GM13976 (cell line): ENCODE results near the gene PARN.
"Not testable (repeated sequence)": the region's sequence is repeated elsewhere in the genome, so short reads cannot be mapped to it uniquely, and the experiment has no call there.

Experiments used
- DNase-seq: peaks from one replicate; pipeline ENCODE4 v3.0.0; 2012; ENCODE audit warnings: low spot score
- in situ Hi-C: fragments of 300-500 bp; cut with MboI; formaldehyde crosslinking; loops from one replicate; pipeline ENCODE4 v1.12.0; 2022; ENCODE audit warnings: low sequenced_read_pairs, mixed read lengths, inconsistent platforms; ENCODE audit not compliant: unreplicated experiment
- TF ChIP-seq, protein P1 (sequence below): IDR thresholded peaks from 2 replicates; pipeline ENCODE4 v1.5.1; 2012; ENCODE audit warnings: borderline replicate concordance, mild to moderate bottlenecking; ENCODE audit not compliant: insufficient read depth; ENCODE audit errors: extremely low read depth, missing control alignments, control extremely low read depth

The PARN gene

DNA sequence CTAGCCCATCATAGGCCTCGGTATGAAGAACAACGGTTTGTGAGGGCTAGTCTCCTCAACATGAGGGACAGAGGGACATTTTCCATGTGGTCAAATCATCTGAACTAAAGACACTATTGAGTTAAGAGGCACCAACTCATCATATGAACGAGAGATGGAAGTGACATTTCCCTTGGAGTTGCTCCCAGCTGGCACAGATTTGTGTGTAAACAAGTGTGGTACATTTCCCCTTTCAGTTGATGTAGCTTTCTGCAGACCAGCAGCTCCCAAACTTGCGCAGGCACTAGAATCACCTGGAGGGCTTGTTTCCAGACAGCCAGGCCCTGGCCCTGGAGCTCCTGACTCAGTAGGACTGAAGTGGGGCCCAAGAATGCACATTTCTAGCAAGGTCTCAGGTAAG is 205.5 kb downstream of the PARN start:
- TF ChIP-seq, protein P1, sequence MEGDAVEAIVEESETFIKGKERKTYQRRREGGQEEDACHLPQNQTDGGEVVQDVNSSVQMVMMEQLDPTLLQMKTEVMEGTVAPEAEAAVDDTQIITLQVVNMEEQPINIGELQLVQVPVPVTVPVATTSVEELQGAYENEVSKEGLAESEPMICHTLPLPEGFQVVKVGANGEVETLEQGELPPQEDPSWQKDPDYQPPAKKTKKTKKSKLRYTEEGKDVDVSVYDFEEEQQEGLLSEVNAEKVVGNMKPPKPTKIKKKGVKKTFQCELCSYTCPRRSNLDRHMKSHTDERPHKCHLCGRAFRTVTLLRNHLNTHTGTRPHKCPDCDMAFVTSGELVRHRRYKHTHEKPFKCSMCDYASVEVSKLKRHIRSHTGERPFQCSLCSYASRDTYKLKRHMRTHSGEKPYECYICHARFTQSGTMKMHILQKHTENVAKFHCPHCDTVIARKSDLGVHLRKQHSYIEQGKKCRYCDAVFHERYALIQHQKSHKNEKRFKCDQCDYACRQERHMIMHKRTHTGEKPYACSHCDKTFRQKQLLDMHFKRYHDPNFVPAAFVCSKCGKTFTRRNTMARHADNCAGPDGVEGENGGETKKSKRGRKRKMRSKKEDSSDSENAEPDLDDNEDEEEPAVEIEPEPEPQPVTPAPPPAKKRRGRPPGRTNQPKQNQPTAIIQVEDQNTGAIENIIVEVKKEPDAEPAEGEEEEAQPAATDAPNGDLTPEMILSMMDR = no peak
- in situ Hi-C loops = loop anchor here (25.0 kb wide), 1 partner anchor 88 kb away; no protein-coding TSS in a partner anchor

DNA sequence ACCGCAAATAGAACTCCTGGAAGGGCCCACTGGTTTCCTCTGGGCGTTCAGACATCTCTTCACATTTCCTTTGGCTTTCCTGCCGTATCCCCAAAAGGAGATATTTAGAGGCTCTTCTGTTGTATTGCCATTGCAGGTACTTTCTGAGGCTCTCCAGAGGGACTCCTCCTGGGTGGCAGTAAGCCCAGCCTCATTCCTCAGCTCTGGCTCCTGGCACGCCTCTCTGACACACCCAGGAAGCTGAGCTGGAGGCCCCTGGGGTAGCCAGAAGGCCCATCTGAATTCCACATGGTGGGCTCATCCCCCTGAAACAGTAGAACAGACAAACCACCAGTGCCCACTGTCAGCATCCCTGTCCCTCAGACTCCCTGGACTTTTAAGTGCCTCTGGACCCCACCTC is 206.7 kb downstream of the PARN start:
- in situ Hi-C loops = loop anchor here (25.0 kb wide), 1 partner anchor 89 kb away; no protein-coding TSS in a partner anchor
- DNase-seq = no peak

More for the DNA sequence above, 205.5 kb downstream of the PARN start:
- DNase-seq = no peak

DNA sequence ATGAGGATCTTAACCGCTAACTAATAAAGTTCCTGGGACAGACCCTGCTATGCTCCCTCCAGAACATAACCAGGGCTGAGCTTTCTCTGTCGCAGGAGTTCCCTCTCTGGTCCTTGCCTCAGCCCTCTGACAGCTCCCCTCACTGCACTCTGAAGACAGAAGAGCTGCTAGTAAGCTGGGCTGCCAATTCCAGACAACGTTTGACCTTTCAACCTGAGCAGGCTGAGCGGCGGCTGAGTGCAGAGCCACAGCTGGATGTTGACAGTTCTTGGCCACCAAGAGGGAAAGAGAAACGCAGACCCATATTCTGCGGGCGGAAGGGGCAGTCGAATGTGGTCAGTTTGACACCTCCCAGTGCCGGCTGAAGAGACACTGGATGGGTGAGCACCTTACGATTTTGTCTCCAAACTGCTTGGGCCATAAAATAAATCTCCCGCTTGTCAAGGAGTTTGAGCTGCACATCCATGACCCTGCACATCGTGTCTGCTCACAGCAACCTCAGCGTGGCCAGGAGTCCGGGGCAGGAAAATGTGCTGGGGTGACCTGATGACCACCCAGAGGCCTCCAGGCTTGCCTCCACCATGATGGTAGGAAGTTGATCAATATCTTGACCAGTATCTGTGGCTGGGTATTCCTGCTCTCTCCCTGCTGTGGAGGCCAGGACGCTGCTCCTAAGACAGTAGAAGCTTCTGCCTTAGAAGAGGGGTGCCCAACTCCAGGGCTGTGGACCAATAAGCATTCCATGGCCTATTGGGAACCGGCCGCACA is 209.2 kb downstream of the PARN start:
- TF ChIP-seq, protein P1 = no peak
- DNase-seq = no peak
- in situ Hi-C loops = loop anchor here (25.0 kb wide), 1 partner anchor 91 kb away; no protein-coding TSS in a partner anchor

More for the DNA sequence above, 206.7 kb downstream of the PARN start:
- TF ChIP-seq, protein P1 = no peak

DNA sequence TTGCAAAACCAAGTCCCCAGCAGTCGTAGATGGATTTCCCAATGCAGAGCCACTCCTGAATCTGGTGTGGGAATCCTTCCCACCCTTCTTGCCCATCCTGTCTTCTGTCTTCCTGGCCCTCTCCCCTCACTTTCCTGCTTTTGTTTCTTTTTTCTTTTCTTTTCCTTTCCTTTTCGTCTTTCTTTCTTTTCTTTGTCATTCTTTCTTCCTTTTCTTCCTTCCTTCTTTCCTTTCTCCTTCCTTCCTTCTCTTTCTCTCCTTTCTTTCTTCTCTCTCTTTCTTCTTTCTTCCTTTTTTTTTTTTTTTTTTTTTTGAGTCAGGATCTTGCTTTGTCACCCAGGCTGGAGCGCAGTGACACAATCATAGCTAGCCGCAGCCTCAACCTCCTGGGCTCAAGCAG is 209.8 kb downstream of the PARN start:
- in situ Hi-C loops = loop anchor here (25.0 kb wide), 1 partner anchor 92 kb away; no protein-coding TSS in a partner anchor
- not testable (repeated sequence) for DNase-seq

DNA sequence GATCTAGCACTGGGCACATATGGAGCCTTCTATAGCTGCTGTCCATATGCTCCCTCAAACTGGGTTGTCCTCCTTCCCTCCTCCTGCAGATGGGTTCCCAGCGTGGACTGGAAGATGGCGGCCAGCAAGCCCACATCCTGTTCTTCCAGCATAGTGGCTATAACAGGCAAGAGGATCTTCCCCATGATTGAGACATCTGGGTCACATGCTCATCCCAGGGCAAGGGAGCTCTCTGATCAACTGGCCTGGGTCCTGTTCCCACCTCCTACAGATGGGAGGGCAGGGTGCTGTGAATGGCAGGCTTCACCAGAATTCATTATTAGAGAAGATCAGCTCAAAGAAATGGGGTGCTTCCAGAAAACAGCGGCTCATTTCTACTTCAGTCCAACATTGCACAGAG is 210.2 kb downstream of the PARN start:
- in situ Hi-C loops = loop anchor here (25.0 kb wide), 1 partner anchor 92 kb away; no protein-coding TSS in a partner anchor
- TF ChIP-seq, protein P1 = no peak
- DNase-seq = no peak

DNA sequence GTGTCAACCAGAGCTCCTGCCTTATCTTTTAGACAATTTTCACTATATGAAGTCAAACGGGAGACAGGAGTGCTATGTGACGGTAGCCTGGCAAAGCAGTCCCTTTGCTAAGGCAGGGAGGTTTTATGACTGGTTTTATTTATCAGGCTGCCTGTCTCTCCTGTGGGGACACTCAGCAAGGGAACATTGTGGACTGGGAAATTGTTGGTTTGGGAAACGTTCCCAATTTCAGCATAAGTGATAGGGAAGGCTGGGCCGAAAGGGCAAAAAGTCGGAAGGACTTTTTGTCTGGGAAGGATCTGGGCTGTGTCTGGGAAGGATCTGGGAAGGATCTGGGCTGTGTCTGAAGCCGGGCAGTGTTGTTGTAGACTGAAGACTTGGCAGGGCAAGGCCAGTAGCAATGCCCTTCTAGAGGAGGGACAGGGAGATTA is 211.2 kb downstream of the PARN start:
- TF ChIP-seq, protein P1 = no peak
- no peak for DNase-seq
- in situ Hi-C loops = loop anchor here (25.0 kb wide), 1 partner anchor 93 kb away; no protein-coding TSS in a partner anchor

DNA sequence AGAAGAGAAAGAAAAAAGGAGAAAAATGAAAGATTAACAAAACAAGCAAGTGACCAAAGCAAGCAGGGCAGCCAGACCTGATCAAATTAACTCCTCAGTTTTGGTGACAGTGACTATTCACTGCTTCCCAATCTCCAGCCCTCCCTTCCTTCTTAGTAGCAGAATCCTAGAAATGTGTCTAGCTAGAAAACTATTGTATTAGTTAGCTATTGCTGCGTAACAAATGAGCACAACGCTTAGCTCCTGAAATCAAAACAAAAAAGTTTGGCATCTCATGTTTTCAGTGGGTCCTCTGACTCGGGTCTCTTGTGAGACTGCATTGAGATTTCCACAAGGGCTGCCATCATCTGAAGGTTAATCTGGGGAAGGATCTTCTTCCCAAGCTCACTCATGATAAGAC is 213.9 kb downstream of the PARN start:
- in situ Hi-C loops = loop anchor here (25.0 kb wide), 1 partner anchor 96 kb away; no protein-coding TSS in a partner anchor
- DNase-seq = no peak
- TF ChIP-seq, protein P1 = no peak
